Measurements from ENCODE around the gene TAS2R10. TPM values are rescaled to one million over a fixed set of nuclear protein-coding genes. Genes with fewer than 3 reads are reported as not detected.
"Not testable (repeated sequence)": the region's sequence is repeated elsewhere in the genome, so short reads cannot be mapped to it uniquely, and the experiment has no call there.

TAS2R10 gene
- total RNA-seq (ENCODE audit: insufficient read depth, low replicate concordance), result 2.6 TPM

- DNase-seq (ENCODE audit: low spot score), result no peak
Observed at GRCh38 chr12:10826258-10826657, at the start of gene TAS2R10. Gene TAS2R10 (minus strand): TSS chr12:10826358. CDS start chr12:10826269, 89 bp downstream.

GRCh38 chr12:10873378-10873777 lies 47.2 kb upstream of the TAS2R10 start:
- DNase-seq (ENCODE audit: low spot score), result no peak

- no peak for DNase-seq (ENCODE audit: low spot score)
Observed at GRCh38 chr12:10867381-10867780, 41.2 kb upstream of the TAS2R10 start.

GRCh38 chr12:10863512-10864218 lies 37.5 kb upstream of the TAS2R10 start:
- DNase-seq (ENCODE audit: low spot score), result no peak

- DNase-seq (ENCODE audit: low spot score), result no peak
Observed at GRCh38 chr12:10861366-10861765, 35.2 kb upstream of the TAS2R10 start.

- no peak for DNase-seq (ENCODE audit: low spot score)
Observed at GRCh38 chr12:10855807-10856206, 29.6 kb upstream of the TAS2R10 start.

- no peak for DNase-seq (ENCODE audit: low spot score)
Observed at GRCh38 chr12:10853776-10854175, 27.6 kb upstream of the TAS2R10 start.

GRCh38 chr12:10851243-10851858 lies 25.2 kb upstream of the TAS2R10 start:
- DNase-seq (ENCODE audit: low spot score), result no peak

- no peak for DNase-seq (ENCODE audit: low spot score)
Observed at GRCh38 chr12:10849425-10849878, 23.3 kb upstream of the TAS2R10 start, which contains the start of gene PRR4. Gene PRR4 (minus strand): TSS chr12:10849475. CDS start chr12:10849437, 38 bp downstream.

GRCh38 chr12:10847744-10848143 lies 21.6 kb upstream of the TAS2R10 start:
- no peak for DNase-seq (ENCODE audit: low spot score)

GRCh38 chr12:10842862-10843261 lies 16.7 kb upstream of the TAS2R10 start:
- no peak for DNase-seq (ENCODE audit: low spot score)

- no peak for DNase-seq (ENCODE audit: low spot score)
Observed at GRCh38 chr12:10838461-10838860, 12.3 kb upstream of the TAS2R10 start.

GRCh38 chr12:10829994-10830393 lies 3.8 kb upstream of the TAS2R10 start:
- DNase-seq (ENCODE audit: low spot score), result no peak

GRCh38 chr12:10824957-10825356 lies 1.2 kb downstream of the TAS2R10 start:
- no peak for DNase-seq (ENCODE audit: low spot score)

GRCh38 chr12:10811883-10812536 lies 14.1 kb downstream of the TAS2R10 start:
- no peak for DNase-seq (ENCODE audit: low spot score)

GRCh38 chr12:10810068-10810467 lies 16.1 kb downstream of the TAS2R10 start, which contains the start of gene TAS2R9:
Gene TAS2R9 (minus strand): TSS chr12:10810168. CDS start chr12:10810075, 93 bp downstream.
- no peak for DNase-seq (ENCODE audit: low spot score)

GRCh38 chr12:10807186-10807585 lies 19.0 kb downstream of the TAS2R10 start, which contains the start of gene TAS2R8:
Gene TAS2R8 (minus strand): TSS chr12:10807286. CDS start chr12:10806980, 306 bp downstream.
- no peak for DNase-seq (ENCODE audit: low spot score)

- DNase-seq (ENCODE audit: low spot score), result no peak
Observed at GRCh38 chr12:10802587-10802986, 23.6 kb downstream of the TAS2R10 start, which contains the start of gene TAS2R7. Gene TAS2R7 (minus strand): TSS chr12:10802627. CDS start chr12:10802570, 57 bp downstream.

- no peak for DNase-seq (ENCODE audit: low spot score)
Observed at GRCh38 chr12:10801741-10802140, 24.4 kb downstream of the TAS2R10 start.

- no peak for DNase-seq (ENCODE audit: low spot score)
Observed at GRCh38 chr12:10794222-10794621, 31.9 kb downstream of the TAS2R10 start.

- not testable (repeated sequence) for DNase-seq (ENCODE audit: low spot score)
Observed at GRCh38 chr12:10791769-10792168, 34.4 kb downstream of the TAS2R10 start.

- DNase-seq (ENCODE audit: low spot score), result no peak
Observed at GRCh38 chr12:10783252-10783651, 42.9 kb downstream of the TAS2R10 start.

All from umbilical cord (tissue), 2 donors.